Transverse colon (tissue), 4 donors: ENCODE measurements around the gene ZNF239.

Experiments
- CTCF ChIP-seq, 5 experiments: fragments of 200-600 bp in 3 of 5; fragments of 450-650 bp in 2 of 5; sonication (generic) in 3 of 5; IDR thresholded peaks; 1 replicate in 2 of 5; 2 replicates in 3 of 5; pipeline ENCODE4 v1.5.1; 2016 to 2017; ENCODE audit warnings: antibody characterized with exemption in 5 of 5, inconsistent platforms in 3 of 5, mild to moderate bottlenecking in 2 of 5, moderate library complexity in 1 of 5
- EP300 ChIP-seq: sonication (generic); formaldehyde crosslinking; IDR thresholded peaks from one replicate; pipeline ENCODE4 v1.6.1; 2017; ENCODE audit warnings: antibody characterized with exemption, low read depth
- POLR2A ChIP-seq: fragments of 450-650 bp; IDR thresholded peaks from one replicate; pipeline ENCODE4 v1.6.1; 2016; ENCODE audit warnings: antibody characterized with exemption, mild to moderate bottlenecking, moderate library complexity
- POLR2AphosphoS5 ChIP-seq, 3 donors: sonication (generic); formaldehyde crosslinking; IDR thresholded peaks; one replicate each; pipeline ENCODE4 v1.6.1; 2016; ENCODE audit warnings: antibody characterized with exemption in 3 of 3

GRCh38 chr10:43576580-43576979 lies 2.2 kb upstream of the ZNF239 start:
- TF ChIP-seq CTCF (IDR thresholded peaks at IDR 0.05) (no peak), POLR2A (no peak), EP300 (no peak), POLR2AphosphoS5 (IDR thresholded peaks at IDR 0.05) (no peak)
